Fibroblast of lung (primary cell): ENCODE results near the gene SEMA4C. TPM values are rescaled to one million over a fixed set of nuclear protein-coding genes. Genes with fewer than 3 reads are reported as not detected.

Experiments used
- DNase-seq, 2 donors: peaks; one replicate each; pipeline versions ENCODE4 v3.0.0 to v3.0.0-alpha.2; 2010; ENCODE audit warnings: low read depth in 2 of 2
- H2AFZ ChIP-seq: 2 replicates; pipeline ENCODE4 v1.5.1; 2012; ENCODE audit warnings: low read length, control low read depth, inconsistent platforms
- H3K27ac ChIP-seq: 2 replicates; pipeline ENCODE4 v1.5.1; 2011; ENCODE audit warnings: low read length, control low read depth; ENCODE audit not compliant: insufficient read depth
- H3K27me3 ChIP-seq: 2 replicates; pipeline ENCODE4 v1.5.1; 2011; ENCODE audit warnings: mild to moderate bottlenecking, low read length; ENCODE audit not compliant: control insufficient read depth, insufficient read depth
- H3K36me3 ChIP-seq: 2 replicates; pipeline ENCODE4 v1.5.1; 2011; ENCODE audit warnings: low read length; ENCODE audit not compliant: control insufficient read depth, insufficient read depth
- H3K4me1 ChIP-seq: 2 replicates; pipeline ENCODE4 v1.5.1; 2011; ENCODE audit warnings: low read length; ENCODE audit not compliant: control insufficient read depth, insufficient read depth; ENCODE audit errors: extremely low read depth
- H3K4me2 ChIP-seq: 2 replicates; pipeline ENCODE4 v1.5.1; 2011; ENCODE audit warnings: low read length, control low read depth; ENCODE audit not compliant: insufficient read depth; ENCODE audit errors: extremely low read depth
- H3K4me3 ChIP-seq, 4 experiments: fragments of 200-600 bp in 1 of 4; sonication (generic) in 1 of 4; replicated peaks in 1 of 4; 2 replicates each; pipeline ENCODE4 v1.5.1; 2011 to 2016; ENCODE audit warnings: low read length in 4 of 4, low read depth in 3 of 4, mild to moderate bottlenecking in 3 of 4, control low read depth in 2 of 4, inconsistent platforms in 1 of 4, mixed read lengths in 1 of 4; ENCODE audit not compliant: insufficient read depth in 1 of 4; ENCODE audit errors: control extremely low read depth in 1 of 4
- H3K79me2 ChIP-seq: 2 replicates; pipeline ENCODE4 v1.5.1; 2012; ENCODE audit warnings: mild to moderate bottlenecking, low read length, inconsistent platforms; ENCODE audit not compliant: control insufficient read depth, insufficient read depth
- H3K9ac ChIP-seq: 2 replicates; pipeline ENCODE4 v1.5.1; 2011; ENCODE audit warnings: mild to moderate bottlenecking, low read length, control low read depth; ENCODE audit not compliant: insufficient read depth
- H3K9me3 ChIP-seq: 2 replicates; pipeline ENCODE4 v1.5.1; 2012; ENCODE audit warnings: low read depth, low read length; ENCODE audit not compliant: control insufficient read depth, insufficient read depth
- H4K20me1 ChIP-seq: 2 replicates; pipeline ENCODE4 v1.5.1; 2011; ENCODE audit warnings: low read length; ENCODE audit not compliant: control insufficient read depth, insufficient read depth; ENCODE audit errors: extremely low read depth
- EZH2 ChIP-seq: IDR thresholded peaks from 2 replicates; pipeline ENCODE4 v1.5.1; 2012; ENCODE audit warnings: low read length, control low read depth, mild to moderate bottlenecking; ENCODE audit errors: missing control alignments
- polyA plus RNA-seq, 2 donors: library from polyadenylated mRNA; depleted of rRNA in 1 of 2; stranded (reverse) in 1 of 2; unstranded in 1 of 2; fragments of >200 nt; gene quantifications; 2 replicates each; pipeline ENCODE4 v1.2.1, GENCODE V29; 2011 to 2012; ENCODE audit warnings: missing spikeins in 1 of 2
- total RNA-seq: library from RNA; depleted of rRNA; stranded (reverse); fragments of >200 nt; gene quantifications from 2 replicates; pipeline ENCODE4 v1.2.1, GENCODE V29; 2014
- TF ChIP-seq, protein P1 (sequence below), 2 donors: IDR thresholded peaks in 1 of 2; conservative IDR thresholded peaks in 1 of 2; 1 replicate in 1 of 2; 2 replicates in 1 of 2; pipeline ENCODE4 v1.5.1; 2011 to 2012; ENCODE audit warnings: low read length in 2 of 2, control low read depth in 1 of 2, inconsistent platforms in 1 of 2, low read depth in 1 of 2, mild to moderate bottlenecking in 1 of 2

Gene SEMA4C
- total and polyA plus RNA-seq, 2 donors (not counting 1 experiment from before 2014, with no cell fraction given): 12.7 to 17.5 TPM

DNA sequence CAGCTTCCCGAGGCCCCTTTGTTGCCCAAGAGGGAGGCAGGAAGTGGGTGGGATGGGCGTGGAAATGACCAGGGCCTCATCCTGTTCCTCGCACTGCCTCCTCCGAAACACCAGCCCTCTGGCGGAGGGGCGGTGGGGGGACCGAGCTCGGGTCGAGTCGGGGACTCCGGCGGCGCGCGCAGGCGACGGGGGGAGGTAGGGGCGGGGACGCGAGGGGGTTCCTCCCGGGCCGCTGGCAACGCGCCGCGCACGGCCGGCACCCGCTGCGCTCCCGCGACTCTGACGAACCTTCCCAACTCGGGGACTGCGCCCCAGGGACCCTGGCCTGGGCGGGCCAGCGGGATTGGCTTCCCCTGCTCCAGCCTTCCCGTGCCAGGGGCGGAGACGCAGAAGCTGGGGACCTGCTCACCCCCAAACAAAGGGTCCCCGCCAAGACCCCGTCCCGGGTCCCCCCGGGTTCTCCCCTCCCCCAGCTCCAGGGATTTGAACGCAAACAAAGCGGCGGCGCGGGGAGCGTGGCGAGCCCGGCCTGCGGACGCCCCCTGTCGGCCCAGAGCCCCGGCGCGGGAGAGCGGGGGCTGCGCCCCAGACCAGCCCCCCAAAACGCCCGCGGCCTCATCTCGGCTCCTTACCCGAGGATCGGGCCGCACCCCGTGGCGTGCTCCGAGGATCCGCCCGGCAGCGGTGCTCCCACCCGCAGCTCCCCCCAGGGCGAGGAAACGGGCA, 1.2 kb downstream of the SEMA4C start:
- peak overlapping the region; percentile 71 for H3K9ac ChIP-seq
- H3K9me3 ChIP-seq: no peaks in the 10 kb centered on the region
- no peak for TF ChIP-seq EZH2
- TF ChIP-seq, protein P1, sequence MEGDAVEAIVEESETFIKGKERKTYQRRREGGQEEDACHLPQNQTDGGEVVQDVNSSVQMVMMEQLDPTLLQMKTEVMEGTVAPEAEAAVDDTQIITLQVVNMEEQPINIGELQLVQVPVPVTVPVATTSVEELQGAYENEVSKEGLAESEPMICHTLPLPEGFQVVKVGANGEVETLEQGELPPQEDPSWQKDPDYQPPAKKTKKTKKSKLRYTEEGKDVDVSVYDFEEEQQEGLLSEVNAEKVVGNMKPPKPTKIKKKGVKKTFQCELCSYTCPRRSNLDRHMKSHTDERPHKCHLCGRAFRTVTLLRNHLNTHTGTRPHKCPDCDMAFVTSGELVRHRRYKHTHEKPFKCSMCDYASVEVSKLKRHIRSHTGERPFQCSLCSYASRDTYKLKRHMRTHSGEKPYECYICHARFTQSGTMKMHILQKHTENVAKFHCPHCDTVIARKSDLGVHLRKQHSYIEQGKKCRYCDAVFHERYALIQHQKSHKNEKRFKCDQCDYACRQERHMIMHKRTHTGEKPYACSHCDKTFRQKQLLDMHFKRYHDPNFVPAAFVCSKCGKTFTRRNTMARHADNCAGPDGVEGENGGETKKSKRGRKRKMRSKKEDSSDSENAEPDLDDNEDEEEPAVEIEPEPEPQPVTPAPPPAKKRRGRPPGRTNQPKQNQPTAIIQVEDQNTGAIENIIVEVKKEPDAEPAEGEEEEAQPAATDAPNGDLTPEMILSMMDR (conservative IDR thresholded peaks at IDR 0.05 in 1 of 2, IDR thresholded peaks at IDR 0.05 in 1 of 2; ENCODE audit: low read depth in 1 of 2, low read length in 2 of 2): peak; percentile 41 to 59
- no peaks in the 10 kb centered on the region for H4K20me1 ChIP-seq
- H3K27ac ChIP-seq: peak overlapping the region; percentile 77
- peak; percentile 90 to 95 for DNase-seq
- peak overlapping the region; percentile 24 for H2AFZ ChIP-seq
- H3K4me3 ChIP-seq: peak overlapping the region; percentile 41 to 91 (median 74)
- H3K79me2 ChIP-seq: peaks cover 31% of the 10 kb centered on the region
- peaks cover 13% of the 10 kb centered on the region for H3K4me1 ChIP-seq
- H3K36me3 ChIP-seq: peaks cover 23% of the 10 kb centered on the region
- peak overlapping the region; percentile 98 for H3K4me2 ChIP-seq
- H3K27me3 ChIP-seq: peaks cover 2% of the 10 kb centered on the region

DNA sequence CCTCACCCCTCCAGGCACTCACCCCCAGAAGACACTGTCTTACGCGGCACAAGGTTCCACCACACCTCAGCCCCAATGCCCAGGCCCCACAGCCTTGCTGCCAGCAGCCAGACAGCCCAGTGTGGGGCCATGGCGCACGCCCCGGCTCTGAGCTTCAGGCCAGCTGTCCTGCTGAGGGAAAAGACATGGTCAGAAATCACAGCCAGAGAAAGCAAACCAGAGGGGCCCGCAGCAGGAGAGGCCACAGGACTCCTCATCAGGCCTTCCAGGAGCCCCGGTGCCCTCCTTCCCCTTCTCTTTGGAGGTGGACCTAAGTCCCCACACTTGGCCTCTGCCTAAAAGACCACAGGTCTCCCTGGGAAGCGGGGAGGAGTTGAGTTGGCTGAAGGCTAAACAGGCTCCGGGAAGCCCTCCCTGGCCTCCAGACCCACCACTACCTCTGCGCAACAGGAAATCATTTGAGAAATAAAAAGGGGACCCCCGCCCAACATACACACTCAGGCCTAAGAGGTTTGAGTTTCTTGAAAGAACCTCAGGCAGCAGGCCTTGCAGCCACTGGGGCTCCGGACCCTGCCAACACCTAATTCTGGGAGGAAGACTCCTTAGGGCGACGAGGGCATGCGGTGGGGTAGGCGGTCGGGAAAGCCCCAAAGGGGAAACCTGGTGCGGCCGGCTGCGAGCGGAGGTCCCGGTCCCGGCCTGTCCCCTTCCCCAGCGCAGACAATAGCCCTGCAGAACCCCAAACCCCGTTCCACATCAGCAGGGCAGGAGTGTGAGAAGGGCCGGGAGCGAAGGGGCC, 1.9 kb downstream of the SEMA4C start:
- Histone ChIP-seq H3K9ac (peak overlapping the region; percentile 66), H3K36me3 (peaks cover 29% of the 10 kb centered on the region), H3K9me3 (no peaks in the 10 kb centered on the region), H3K27ac (peak overlapping the region; percentile 77), H3K27me3 (peaks cover 2% of the 10 kb centered on the region), H3K4me2 (peak overlapping the region; percentile 98), H4K20me1 (no peaks in the 10 kb centered on the region), H2AFZ (no peak overlapping the region), H3K4me1 (peaks cover 13% of the 10 kb centered on the region), H3K4me3 (peak overlapping the region; percentile 41 to 91 (median 74)), H3K79me2 (peaks cover 31% of the 10 kb centered on the region)
- TF ChIP-seq EZH2: no peak
- TF ChIP-seq, protein P1 (conservative IDR thresholded peaks at IDR 0.05 in 1 of 2, IDR thresholded peaks at IDR 0.05 in 1 of 2; ENCODE audit: low read depth in 1 of 2, low read length in 2 of 2): no peak
- DNase-seq: peak in 1 of 2 donors; percentile 28

DNA sequence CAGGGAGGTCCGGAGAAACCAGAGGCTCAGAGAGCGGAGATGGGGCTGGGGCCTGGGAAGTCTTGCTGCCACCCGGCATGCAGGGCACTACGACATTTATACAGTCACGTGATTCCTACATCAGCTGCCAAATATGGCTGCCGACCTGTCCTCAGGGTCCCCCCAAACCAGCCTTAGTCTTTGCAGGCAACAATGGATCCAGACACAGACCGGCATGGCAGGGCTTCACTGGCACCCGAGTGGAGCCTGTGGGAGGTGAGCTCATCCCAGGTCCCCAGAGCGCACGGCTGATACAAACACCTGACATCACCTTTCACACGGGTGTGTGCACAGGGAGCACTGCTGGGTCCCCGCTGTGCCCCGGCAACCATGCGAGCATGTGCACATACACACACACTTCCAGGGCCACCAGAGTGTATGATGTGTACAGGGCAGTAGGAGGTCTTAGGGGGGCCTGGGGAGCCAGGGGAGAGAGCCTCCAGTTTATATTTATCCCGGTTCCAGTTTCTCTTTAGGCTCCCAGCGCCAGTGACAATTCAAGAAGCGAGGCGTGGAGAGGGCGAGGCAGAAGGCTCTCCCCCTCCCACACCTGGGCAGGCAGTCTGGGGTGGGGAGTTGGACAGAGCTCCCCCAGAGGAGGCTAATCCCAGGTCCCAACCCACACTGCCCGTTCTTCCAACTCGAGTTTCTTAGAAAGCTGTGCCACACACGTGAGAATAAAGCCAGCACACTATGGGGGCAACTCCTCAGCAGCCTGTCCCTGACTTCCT, 2.7 kb downstream of the SEMA4C start:
- peaks cover 13% of the 10 kb centered on the region for H3K4me1 ChIP-seq

More for the DNA sequence above, 2.7 kb downstream of the SEMA4C start:
- peaks cover 31% of the 10 kb centered on the region for H3K79me2 ChIP-seq
- H3K4me2 ChIP-seq: peak overlapping the region; percentile 98
- H3K9me3 ChIP-seq: no peaks in the 10 kb centered on the region
- TF ChIP-seq EZH2: no peak
- TF ChIP-seq, protein P1 (conservative IDR thresholded peaks at IDR 0.05 in 1 of 2, IDR thresholded peaks at IDR 0.05 in 1 of 2; ENCODE audit: low read depth in 1 of 2, low read length in 2 of 2): no peak
- H3K27me3 ChIP-seq: peaks cover 2% of the 10 kb centered on the region
- peak overlapping the region; percentile 77 for H3K27ac ChIP-seq
- H3K9ac ChIP-seq: peak overlapping the region; percentile 66
- DNase-seq: no peak
- H3K36me3 ChIP-seq: peaks cover 29% of the 10 kb centered on the region
- H2AFZ ChIP-seq: no peak overlapping the region
- peak overlapping the region; percentile 41 to 91 (median 74) for H3K4me3 ChIP-seq
- no peaks in the 10 kb centered on the region for H4K20me1 ChIP-seq
